HG02943 (cell line): ENCODE measurements around the gene ANKAR.
"Not testable (repeated sequence)": the region's sequence is repeated elsewhere in the genome, so short reads cannot be mapped to it uniquely, and the experiment has no call there.

ENCODE experiments used
- ATAC-seq: cut with Tn5 transposase; IDR thresholded peaks from one replicate; pipeline ENCODE4 v1.9.1; 2021; ENCODE audit warnings: mild to moderate bottlenecking, low read depth, moderate library complexity; ENCODE audit not compliant: unreplicated experiment

The ANKAR gene, protein sequence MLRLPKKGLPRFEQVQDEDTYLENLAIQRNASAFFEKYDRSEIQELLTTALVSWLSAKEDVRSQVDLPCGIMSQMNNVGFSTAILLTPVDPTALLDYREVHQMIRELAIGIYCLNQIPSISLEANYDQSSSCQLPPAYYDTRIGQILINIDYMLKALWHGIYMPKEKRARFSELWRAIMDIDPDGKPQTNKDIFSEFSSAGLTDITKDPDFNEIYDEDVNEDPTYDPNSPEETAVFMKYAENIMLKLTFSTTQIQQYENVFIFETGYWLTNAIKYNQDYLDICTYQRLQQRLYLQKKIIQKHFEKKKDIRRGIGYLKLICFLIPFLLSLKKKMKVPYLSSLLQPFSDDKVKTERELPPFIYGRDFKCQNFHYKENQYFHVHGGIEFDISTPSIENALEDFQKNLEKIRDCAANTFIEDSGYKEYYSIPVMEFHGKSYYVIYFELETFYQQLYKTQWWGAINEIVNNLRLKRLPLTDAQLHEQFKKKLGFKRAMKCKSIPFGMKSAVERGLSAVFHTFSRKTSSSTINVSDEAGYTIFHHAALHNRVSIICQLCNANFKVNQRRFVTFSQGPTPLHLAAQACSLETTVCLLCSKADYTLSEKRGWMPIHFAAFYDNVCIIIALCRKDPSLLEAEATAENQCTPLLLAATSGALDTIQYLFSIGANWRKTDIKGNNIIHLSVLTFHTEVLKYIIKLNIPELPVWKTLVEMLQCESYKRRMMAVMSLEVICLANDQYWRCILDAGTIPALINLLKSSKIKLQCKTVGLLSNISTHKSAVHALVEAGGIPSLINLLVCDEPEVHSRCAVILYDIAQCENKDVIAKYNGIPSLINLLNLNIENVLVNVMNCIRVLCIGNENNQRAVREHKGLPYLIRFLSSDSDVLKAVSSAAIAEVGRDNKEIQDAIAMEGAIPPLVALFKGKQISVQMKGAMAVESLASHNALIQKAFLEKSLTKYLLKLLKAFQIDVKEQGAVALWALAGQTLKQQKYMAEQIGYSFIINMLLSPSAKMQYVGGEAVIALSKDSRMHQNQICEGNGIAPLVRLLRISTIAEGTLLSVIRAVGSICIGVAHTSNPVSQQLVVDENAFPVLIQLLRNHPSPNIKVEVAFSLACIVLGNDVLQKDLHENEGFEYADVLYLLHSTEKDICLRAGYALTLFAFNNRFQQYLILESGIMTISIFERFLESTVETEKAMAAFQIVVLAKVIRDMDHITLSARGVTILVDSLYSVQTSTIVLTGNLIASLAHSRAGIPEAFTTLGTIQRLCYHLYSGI (N-terminal part only)

DNA sequence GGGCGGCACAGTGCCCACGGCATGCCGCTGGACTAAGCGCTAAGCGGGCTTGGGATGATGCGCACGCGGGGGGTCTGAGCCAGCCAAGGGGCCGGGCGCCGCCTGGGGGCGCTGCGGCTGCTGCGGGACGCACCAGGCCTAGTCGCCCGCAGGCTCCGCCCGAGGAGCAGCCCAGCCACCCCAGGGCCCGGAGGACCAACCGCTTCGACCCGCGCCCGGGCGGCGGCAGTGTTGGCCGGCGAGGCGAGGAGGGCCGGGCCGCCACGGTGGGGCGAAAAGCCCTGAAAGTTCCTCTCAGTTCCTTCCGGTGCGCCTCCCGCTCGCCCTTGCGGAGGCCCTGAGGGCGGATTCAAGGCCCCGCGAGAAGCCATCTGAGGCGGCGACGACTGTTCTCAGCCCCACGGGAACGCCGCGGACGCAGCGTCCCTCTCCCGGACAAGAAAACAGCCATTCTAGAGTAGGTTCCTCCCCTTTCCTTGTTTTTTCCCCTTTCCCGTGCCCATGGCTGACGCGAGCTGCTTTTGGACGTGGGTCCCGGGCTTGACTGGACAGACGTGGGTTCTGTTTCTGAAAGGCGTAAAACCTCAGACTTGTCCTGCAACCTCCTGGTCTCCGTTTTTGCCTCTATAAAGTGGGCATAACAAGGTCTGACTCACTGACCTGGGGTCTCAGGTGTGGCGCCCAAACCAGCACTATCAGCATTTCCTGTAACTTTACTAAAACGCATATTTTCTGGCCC lies at the start of gene ANKAR:
TSS of gene ANKAR (plus strand) at position 297 of the 739 bp plus-strand sequence. CDS start 1,821 bp downstream, outside the sequence.
- ATAC-seq = peak; percentile 95

DNA sequence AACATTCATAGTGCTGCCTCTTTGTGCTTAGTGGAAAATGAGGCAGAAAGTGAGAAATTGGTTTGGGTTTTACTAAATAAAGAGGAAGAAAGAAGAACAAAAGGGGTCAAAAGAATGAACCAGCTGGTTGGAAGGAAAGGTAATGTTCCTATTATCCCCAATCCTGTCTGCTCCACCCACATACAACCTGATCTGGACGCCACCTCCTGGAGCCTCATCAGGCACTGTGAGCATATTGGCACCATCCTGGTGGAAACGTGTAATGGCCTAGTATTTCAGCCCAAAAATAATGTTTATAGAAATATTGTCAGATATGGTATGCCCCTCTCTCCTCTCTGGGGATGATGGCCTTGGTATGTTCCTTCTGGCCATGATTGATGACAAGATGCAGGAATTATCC lies 48.8 kb upstream of the ANKAR start:
- no peak for ATAC-seq

DNA sequence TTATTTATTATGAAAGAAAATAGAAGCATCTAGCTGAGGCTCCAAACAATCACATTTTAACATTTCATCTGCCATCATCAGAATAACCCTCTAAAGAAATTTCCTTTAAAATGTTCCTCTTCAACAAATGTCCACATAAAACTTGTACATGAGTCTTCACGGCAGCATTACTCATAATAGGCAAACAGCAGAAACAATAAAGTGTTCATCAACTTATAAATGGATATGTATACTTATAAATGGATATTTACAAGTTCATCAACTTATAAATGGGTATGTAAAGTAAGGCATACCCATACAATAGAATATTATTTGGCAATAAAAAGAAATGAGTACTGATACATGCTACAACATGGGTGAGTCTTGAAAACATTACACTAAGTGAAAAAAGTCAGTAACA lies 46.7 kb upstream of the ANKAR start:
- ATAC-seq = no peak

DNA sequence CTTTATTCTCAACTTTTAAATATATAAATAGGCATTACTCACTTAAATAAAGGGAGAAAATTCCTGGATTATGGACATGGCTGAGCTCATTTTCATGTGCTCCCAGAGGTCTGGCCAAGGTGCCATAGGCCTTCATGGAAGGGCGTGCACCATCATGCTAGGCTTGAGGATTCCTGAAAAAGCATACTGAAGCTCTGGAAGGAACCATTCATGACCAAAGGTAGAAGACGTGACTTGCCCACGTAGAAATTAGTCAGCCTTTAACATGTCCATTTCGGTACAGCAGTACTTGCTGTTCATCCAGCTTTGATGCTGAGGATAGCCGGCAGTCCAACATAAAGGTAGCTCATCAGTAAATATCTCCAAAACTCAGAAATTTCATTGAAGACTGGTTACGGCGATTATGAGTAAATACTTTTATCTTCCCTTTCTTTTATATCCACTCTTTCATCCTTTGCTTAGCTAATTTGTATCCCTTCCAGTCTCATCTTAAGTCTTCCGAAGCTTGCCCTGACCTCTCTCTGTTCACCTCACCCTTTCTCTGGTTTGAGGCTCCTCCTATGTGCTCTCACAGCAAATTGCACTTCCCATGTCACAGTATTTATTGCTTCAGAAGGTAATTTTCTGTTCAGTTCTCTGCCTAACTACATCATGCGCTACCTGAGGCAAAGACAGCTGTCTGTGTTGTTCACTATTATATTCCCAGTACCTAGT lies 45.5 kb upstream of the ANKAR start:
- no peak for ATAC-seq

DNA sequence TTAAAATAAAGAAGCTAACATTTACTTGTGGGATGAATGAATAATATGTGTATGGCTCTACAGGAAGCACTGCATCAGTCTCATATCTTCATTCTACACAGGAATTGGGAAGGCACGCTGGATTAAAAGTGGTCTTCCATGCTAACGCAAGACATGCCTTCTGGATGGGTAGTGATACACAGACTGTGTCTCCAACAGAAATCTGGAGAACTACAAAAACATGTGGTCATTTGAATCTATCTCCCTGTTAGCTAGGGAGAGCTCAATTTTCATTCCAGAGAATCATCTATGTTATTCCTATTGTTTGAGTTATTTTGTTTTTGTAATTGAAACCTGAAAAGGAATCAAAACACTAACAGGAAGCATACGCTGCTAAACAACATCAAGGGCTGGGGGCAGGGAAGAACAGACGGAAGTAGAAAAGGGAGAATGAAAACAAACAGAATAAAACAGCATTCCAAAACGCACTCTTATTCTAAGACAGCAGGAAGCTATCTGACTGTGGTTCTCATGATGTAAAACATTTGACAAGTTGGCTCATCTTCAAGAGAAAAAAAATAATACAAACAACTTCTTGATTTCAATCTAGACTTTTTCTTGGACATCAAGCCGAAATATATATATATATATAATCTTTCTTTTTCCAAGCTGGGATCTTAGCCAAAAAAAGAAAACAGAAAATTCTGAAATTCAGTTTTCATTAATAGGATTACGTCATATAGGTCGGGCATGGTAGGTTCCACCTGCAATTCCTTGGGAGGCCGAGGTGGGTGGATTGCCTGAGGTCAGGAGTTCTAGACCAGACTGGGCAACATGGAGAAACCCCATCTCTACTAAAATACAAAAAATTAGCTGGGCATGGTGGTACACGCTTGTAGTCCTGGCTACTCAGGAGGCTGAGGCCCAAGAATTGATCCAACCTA lies 44.7 kb upstream of the ANKAR start:
- ATAC-seq = no peak

DNA sequence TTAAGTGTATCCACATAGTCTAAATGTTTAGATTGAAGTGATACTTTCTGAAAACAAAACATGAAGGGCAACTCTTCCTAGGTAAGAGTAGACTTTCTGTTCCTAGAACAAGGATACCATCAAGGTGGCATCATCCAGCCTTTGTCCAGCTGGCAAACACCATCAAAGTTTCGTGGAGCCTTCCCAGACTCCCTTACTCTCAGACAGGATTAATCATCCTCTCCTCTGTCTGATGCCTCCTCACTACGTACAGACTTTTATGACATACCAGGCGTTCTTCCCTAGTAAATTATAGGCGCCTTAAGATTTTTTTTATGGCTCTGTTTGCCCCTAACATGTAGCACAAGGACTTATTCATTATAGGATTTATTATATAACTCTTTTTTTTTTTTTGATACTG lies 42.6 kb upstream of the ANKAR start:
- ATAC-seq = no peak

DNA sequence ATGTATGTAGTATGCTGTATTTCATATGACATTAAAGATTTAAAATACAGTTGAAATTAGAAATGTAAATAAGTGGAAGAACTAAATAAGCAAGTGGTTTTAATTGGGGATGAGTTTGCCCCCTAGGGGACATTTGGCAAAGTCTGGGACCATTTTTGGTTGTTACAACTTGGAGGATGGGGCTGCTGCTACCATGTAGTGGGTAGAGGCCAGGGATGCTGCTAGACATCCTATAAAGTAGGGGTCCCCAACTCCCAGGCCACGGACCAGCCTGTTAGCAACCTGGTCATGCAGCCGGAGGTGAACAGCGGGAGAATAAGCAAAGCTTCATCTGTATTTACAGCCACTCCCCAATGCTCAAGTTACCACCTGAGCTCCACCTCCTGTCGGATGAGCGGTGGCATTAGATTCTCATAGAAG lies 41.1 kb upstream of the ANKAR start:
- no peak for ATAC-seq

DNA sequence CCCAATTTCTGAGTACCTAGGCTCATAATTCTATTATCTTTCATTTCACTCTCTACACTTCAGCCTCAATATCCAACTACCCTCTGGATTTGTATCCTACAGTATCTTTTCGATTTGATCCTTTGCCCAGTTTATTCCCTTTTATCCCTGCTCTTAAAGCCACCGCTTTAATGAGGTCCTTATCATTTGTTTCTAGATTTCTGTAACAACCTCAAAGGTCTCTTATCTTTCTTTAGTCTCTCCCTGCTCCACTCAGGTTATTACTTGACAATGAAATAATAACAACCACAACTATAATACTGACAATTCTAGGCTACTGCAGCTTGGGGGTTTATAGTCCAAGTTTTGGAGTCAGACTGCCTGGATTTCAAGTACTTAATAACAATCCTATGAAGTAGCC lies 39.1 kb upstream of the ANKAR start:
- ATAC-seq = no peak

DNA sequence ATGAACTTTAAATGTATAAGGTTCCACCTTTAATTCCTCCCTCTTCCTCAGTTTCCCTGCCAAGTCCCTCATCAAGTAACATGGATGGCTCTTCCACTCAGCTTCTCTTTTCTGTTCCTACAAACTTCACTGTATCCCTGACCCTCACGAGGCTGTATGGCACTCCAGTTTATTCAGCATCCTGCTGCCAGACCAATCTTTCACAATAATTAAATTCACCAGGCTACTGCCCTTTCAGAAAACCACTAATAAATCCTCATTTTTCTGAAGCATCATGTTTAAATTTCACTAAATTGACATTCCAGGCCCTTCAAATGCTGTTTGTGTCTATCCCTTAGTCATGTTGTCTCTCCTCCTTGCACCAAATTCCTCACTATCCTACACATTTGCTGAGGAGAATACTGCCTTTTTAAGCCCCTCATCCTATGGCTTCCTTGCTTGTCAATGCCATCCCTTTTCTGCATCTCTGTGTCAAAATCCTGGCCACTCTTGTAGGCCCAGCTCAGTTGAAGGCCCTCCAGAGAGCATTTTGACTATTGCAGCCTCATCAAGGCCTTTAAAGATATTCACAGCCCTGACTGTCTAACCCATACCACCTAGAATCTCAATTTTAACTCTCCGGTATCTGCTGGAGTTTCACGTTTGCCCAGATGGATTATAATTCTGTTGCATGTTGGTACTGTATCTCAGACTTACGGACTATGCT lies 36.0 kb upstream of the ANKAR start:
- ATAC-seq = no peak

DNA sequence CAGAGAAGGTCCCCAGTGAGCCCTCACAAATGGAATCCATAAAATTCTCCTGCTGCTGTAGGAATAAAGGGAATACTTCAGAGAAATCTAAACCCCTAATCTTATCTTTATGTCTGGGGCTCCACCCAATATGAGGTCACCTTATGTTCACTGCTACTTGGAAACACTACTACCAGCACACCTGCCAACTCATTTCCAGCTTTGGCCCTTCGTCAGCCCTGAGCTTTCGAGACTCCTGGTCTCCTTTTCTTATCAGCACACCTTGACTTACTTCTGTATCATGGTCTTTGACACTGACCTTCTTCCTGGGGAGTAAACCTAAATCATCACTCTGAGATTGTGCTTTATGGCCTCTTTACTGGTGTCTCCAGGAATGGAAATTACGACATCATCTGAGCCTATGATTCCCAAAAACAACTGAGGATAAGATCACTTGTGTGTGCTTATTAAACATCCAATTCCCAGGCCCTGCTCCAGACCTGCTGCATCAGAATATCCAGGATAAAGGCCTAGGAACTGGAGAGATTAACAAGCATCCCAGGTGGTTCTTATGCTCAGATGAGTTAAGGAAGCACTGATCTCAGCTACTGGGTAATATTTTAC lies 35.4 kb upstream of the ANKAR start:
- no peak for ATAC-seq

DNA sequence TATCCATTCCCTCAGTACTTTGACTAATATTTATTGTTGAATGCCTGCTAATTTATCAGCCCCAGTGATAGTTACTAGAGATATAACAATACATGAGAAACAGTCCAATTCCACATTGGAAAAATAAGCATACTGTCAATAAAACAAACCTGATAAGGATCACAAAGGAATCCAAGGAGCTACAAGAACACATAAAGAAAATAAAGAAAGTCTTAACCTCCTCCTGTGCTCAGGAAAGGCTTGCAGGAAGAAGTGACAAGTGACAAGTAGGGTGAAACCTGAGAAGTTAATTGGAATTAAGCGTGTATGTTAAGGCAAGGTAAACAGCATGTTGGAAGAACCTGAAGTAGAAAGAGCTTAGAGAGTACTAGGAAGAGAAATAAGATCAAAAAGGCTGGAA lies 33.5 kb upstream of the ANKAR start:
- ATAC-seq = no peak

DNA sequence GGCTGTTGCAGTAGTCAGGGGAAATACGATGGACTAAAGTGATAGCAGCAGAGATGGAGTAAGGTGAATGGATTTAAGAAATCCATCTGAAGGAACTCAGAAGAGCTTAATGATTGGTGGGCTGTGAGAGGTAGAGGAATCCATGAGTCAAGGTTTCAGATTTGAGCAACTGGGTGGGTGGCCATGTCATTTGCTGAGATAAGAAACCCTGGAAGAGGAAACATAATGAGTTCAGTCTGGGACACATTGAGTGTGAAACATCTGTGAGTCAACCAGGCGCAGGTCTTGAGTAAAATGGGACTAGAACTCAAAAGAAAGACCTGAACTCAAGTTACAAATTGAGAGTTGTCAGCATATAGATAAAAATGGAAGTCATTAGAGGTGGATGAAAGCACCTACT lies 32.9 kb upstream of the ANKAR start:
- no peak for ATAC-seq

DNA sequence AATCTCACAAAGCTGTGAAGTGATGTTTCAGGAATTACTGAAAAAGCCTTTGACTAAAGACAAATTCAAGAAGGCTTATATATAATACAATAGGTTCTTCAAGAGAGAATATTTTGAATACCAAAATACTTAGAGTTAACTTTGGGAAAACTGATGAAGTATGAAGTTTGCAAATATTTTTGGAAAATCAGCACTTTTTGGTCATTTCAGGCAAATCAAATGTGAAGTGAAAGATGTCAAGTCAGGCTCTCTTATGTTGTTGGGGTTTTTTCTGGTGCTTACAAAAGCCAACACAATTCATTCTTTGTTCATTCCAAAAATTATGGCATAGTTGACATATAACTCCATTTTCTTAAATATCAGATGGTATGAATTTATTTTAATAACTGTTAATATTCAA lies 27.9 kb upstream of the ANKAR start:
- no peak for ATAC-seq

DNA sequence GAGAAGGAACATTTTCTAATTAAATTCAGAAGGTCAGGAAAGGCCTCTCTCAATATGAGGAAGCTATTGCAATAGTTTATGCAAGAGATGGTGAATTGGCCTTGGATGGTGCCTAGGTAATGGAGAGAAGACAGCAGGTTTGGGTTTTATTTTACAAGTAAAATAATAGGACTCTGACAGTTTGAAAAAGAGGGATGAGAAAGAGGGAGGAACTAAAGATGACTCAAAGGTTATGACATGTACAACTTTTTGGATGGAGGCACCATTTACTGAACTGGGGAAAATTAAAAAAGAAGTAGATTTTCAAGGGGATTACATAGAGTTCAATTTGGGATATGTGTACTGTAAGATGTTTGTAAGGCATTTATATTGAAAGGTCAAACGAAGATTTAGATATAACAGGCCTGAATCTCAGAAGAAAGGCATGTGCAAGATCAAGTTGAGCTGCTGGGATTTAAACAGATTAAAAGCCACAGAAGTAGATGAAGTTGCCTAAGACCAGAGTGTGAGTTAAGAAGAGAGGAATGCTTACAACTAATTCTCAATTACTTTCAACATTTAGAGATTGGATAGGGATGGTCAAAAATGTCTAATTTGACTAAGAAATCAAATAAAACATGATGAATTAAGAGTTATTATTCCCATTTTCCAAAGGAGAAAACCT lies 25.5 kb upstream of the ANKAR start:
- no peak for ATAC-seq

DNA sequence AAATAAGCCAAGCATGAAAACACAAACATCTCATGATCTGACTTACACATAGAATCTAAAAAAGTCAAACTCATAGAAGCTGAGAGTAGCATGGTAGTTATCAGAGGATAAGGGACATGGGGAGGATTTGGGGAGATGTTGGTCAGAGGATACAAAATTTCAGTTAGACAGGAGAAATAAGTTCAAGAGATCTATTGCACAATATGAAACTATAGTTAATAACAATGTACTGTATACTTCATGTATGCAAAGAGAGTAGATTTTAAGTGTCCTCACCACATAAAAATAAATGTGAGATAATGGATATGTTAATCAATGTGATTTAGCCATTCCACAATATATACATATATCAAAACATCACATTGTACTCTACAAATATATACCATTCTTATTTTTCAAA lies 23.2 kb upstream of the ANKAR start:
- no peak for ATAC-seq

DNA sequence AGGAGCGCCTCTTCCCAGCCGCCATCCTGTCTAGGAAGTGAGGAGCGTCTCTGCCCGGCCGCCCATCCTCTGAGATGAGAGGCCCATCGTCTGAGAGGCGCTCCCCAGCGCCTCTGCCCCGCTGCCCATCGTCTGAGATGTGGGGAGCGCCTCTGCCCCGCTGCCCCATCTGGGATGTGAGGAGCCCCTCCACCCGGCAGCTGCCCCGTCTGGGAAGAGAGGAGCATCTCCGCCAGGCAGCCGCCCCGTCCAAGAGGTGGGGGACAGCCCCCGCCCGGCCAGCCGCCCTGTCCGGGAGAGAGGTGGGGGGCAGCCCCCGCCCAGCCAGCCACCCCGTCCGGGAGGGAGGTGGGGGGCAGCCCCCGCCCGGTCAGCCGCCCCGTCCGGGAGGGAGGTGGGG lies 21.0 kb upstream of the ANKAR start:
- ATAC-seq = not testable (repeated sequence)

DNA sequence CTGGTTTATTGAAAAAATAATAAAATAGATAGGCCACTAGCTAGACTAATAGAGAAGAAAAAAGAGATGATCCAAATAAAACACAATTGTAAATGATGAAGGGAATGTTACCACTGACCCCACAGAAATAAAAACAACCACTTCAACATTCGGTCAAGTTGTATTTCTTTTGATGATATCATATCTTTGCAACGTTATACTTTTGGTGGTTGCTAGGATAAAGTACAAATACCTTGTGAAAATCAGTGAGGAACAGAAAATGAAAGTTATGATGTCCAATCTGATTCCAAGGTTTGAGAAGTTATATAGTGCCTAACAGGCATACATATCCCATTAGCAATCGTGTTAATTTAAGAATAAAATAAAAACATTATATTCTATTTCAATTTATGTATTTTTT lies 19.8 kb upstream of the ANKAR start:
- no peak for ATAC-seq
